HG02763 (cell line): ENCODE data around the gene EFEMP1.

Source experiments
- ATAC-seq: cut with Tn5 transposase; IDR thresholded peaks from one replicate; pipeline ENCODE4 v1.9.1; 2021; ENCODE audit warnings: mild to moderate bottlenecking, moderate library complexity; ENCODE audit not compliant: unreplicated experiment

EFEMP1 gene

GRCh38 chr2:55899881-55900280, 23.7 kb downstream of the EFEMP1 start:
- ATAC-seq = no peak

- ATAC-seq = no peak
Measured at GRCh38 chr2:55898386-55899040, 25.1 kb downstream of the EFEMP1 start.

GRCh38 chr2:55896633-55897032, 26.9 kb downstream of the EFEMP1 start:
- no peak for ATAC-seq

- ATAC-seq = no peak
Measured at GRCh38 chr2:55894720-55895119, 28.9 kb downstream of the EFEMP1 start.

GRCh38 chr2:55891671-55892094, 31.9 kb downstream of the EFEMP1 start:
- ATAC-seq = no peak

GRCh38 chr2:55888936-55889335, 34.6 kb downstream of the EFEMP1 start:
- no peak for ATAC-seq

GRCh38 chr2:55887901-55888624, 35.5 kb downstream of the EFEMP1 start:
- ATAC-seq = no peak

- no peak for ATAC-seq
Measured at GRCh38 chr2:55887351-55887750, 36.2 kb downstream of the EFEMP1 start.

- no peak for ATAC-seq
Measured at GRCh38 chr2:55885944-55886281, 37.7 kb downstream of the EFEMP1 start.

- no peak for ATAC-seq
Measured at GRCh38 chr2:55885127-55885943, 38.2 kb downstream of the EFEMP1 start.

- ATAC-seq = no peak
Measured at GRCh38 chr2:55883829-55884228, 39.8 kb downstream of the EFEMP1 start.

GRCh38 chr2:55883357-55883756, 40.2 kb downstream of the EFEMP1 start:
- ATAC-seq = no peak

GRCh38 chr2:55882954-55883353, 40.6 kb downstream of the EFEMP1 start:
- no peak for ATAC-seq

GRCh38 chr2:55880416-55881143, 43.0 kb downstream of the EFEMP1 start:
- ATAC-seq = no peak

GRCh38 chr2:55879976-55880375, 43.6 kb downstream of the EFEMP1 start:
- no peak for ATAC-seq

- ATAC-seq = no peak
Measured at GRCh38 chr2:55877087-55877436, 46.5 kb downstream of the EFEMP1 start.

- no peak for ATAC-seq
Measured at GRCh38 chr2:55876429-55877086, 47.0 kb downstream of the EFEMP1 start.

GRCh38 chr2:55875434-55876135, 48.0 kb downstream of the EFEMP1 start:
- ATAC-seq = no peak

GRCh38 chr2:55874338-55874737, 49.2 kb downstream of the EFEMP1 start:
- ATAC-seq = no peak

- no peak for ATAC-seq
Measured at GRCh38 chr2:55871637-55872036, 51.9 kb downstream of the EFEMP1 start.
